HK-2 (cell line): ENCODE data around the gene CREM.

Source experiments
- DNase-seq: peaks from one replicate; pipeline ENCODE4 v3.0.0-alpha.2; 2018; ENCODE audit not compliant: unreplicated experiment

Gene CREM

GRCh38 chr10:35219891-35220890 is 93.5 kb downstream of the CREM start:
- no peak for DNase-seq

- DNase-seq: no peak
Measured at GRCh38 chr10:35223016-35223415, 96.4 kb downstream of the CREM start.

GRCh38 chr10:35224045-35224740 is 97.5 kb downstream of the CREM start:
- DNase-seq: no peak

- no peak for DNase-seq
Measured at GRCh38 chr10:35225204-35225603, 98.6 kb downstream of the CREM start.

GRCh38 chr10:35226507-35226906 is 99.9 kb downstream of the CREM start:
- no peak for DNase-seq

- no peak for DNase-seq
Measured at GRCh38 chr10:35228058-35228457, 101.4 kb downstream of the CREM start.

- no peak for DNase-seq
Measured at GRCh38 chr10:35231646-35232045, 105.0 kb downstream of the CREM start.

- no peak for DNase-seq
Measured at GRCh38 chr10:35232527-35232926, 105.9 kb downstream of the CREM start.

GRCh38 chr10:35234073-35234472 is 107.4 kb downstream of the CREM start:
- no peak for DNase-seq

GRCh38 chr10:35236739-35237138 is 110.1 kb downstream of the CREM start:
- DNase-seq: no peak

GRCh38 chr10:35237766-35238512 is 111.3 kb downstream of the CREM start:
- DNase-seq: no peak

- no peak for DNase-seq
Measured at GRCh38 chr10:35244549-35244948, 117.9 kb downstream of the CREM start.

- DNase-seq: no peak
Measured at GRCh38 chr10:35246770-35247343, 120.2 kb downstream of the CREM start.

GRCh38 chr10:35251373-35252100 is 124.9 kb downstream of the CREM start:
- DNase-seq: no peak

- no peak for DNase-seq
Measured at GRCh38 chr10:35257057-35257983, 130.7 kb downstream of the CREM start.

- peak; percentile 21 for DNase-seq
Measured at GRCh38 chr10:35259769-35260397, 133.2 kb downstream of the CREM start.

GRCh38 chr10:35262436-35262835 is 135.8 kb downstream of the CREM start:
- no peak for DNase-seq
